Right lobe of liver (tissue), 6 donors: Measurements from ENCODE around the gene KLHL14. TPM values are rescaled to one million over a fixed set of nuclear protein-coding genes. Genes with fewer than 3 reads are reported as not detected.

Experiments
- ATAC-seq, 4 donors: fragments of 200-7000 bp; cut with Tn5 transposase; one replicate each; pipeline ENCODE4 v1.9.1; 2020; ENCODE audit warnings: mild to moderate bottlenecking in 4 of 4, moderate library complexity in 4 of 4
- DNase-seq, 3 donors: peaks; one replicate each; pipeline ENCODE4 v3.0.0-alpha.2; 2020
- H3K27ac ChIP-seq, 3 donors: fragments of 200-600 bp; one replicate each; pipeline ENCODE4 v1.8.0; 2022
- H3K27me3 ChIP-seq, 2 donors: fragments of 200-600 bp; one replicate each; pipeline ENCODE4 v1.8.0; 2022
- H3K36me3 ChIP-seq, 4 donors: fragments of 200-600 bp; sonication (generic) in 1 of 4; one replicate each; pipeline versions ENCODE4 v1.5.1 to v1.8.0; 2017 to 2022; ENCODE audit warnings: control low read depth in 1 of 4
- H3K4me1 ChIP-seq, 4 donors: fragments of 200-600 bp; sonication (generic) in 1 of 4; one replicate each; pipeline versions ENCODE4 v1.5.1 to v1.8.0; 2017 to 2022; ENCODE audit warnings: control low read depth in 1 of 4
- H3K4me3 ChIP-seq, 3 donors: fragments of 200-600 bp; one replicate each; pipeline ENCODE4 v1.8.0; 2022
- H3K9me3 ChIP-seq, 4 donors: fragments of 200-600 bp; sonication (generic) in 1 of 4; one replicate each; pipeline versions ENCODE4 v1.5.1 to v1.8.0; 2017 to 2022; ENCODE audit warnings: control low read depth in 1 of 4
- POLR2A ChIP-seq: fragments of 450-650 bp; IDR thresholded peaks from one replicate; pipeline ENCODE4 v1.6.1; 2017; ENCODE audit warnings: antibody characterized with exemption, mild to moderate bottlenecking
- WGBS: methylation state at CpG from one replicate; pipeline ENCODE4 v1.1.6; 2018; ENCODE audit warnings: low coverage, low lambda C conversion rate; ENCODE audit not compliant: insufficient coverage; ENCODE audit errors: missing lambda C conversion rate; 5-methylcytosine and 5-hydroxymethylcytosine counted together
- intact Hi-C, 2 donors: fragments of 100-400 bp; cut with DNase I; formaldehyde crosslinking; loops; one replicate each; pipeline versions ENCODE4 v1.11.2 to v1.14.1; 2022
- total RNA-seq, 6 experiments: library from RNA; depleted of rRNA in 2 of 6; stranded (reverse); fragments of >200 nt in 2 of 6; fragmentation: NEBNext Ultra II Directional in 3 of 6; extraction: Animal tissue kit (Norgen Biotek cat#: 25700) in 3 of 6; gene quantifications; one replicate each; pipeline versions ENCODE4 v1.1.0 to v1.2.4, GENCODE V29; 2016 to 2023
- TF ChIP-seq, protein P1 (sequence below), 4 donors: fragments of 200-600 bp in 3 of 4; fragments of 450-650 bp in 1 of 4; IDR thresholded peaks; one replicate each; pipeline versions ENCODE4 v1.5.1 to v1.8.0; 2016 to 2022; ENCODE audit warnings: antibody characterized with exemption in 4 of 4, mild to moderate bottlenecking in 2 of 4
- donor health status: DM: no; HTN: yes; CAD: no.
- donor health status: DM: no; HTN: no; CAD: no.
- donor health status: DM: no; HTN: no; CAD: no.
- donor health status: DM: no; HTN: yes; CAD: no.
- donor health status: DM: no; HTN: yes; CAD: no.

The KLHL14 gene
- total RNA-seq, 6 experiments from 2014 or later, result 0.09 to 0.24 TPM; not detected in 4

DNA sequence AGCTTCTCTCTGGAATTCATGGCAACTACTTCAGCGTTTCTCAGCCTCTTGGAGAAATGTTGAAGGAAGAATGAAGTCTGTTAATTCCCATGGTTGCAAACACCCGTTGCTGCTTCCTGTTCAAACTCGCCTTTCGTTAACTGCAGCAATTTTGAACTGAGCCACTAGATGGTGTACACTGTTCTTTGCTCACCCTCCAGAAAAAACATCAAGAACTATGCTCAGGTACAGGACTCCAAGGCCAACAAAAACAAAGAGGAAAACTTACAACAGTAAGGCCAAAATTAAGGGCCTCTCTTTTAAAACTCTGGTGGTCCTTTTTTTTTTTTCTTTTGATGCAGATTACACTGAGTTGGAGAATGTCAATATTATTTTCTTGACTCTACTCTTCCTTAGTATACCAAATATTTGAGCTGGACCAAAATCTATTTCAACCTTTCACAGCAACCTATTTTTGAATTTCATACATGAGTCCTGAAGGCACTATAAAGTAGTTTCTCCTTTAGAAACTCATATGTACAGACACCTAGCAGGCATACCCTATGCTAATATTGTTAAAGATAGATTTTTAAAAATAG is 58.2 kb downstream of the KLHL14 start:
- intact Hi-C loops, result no loop called here
- Histone ChIP-seq H3K4me3 (no peak overlapping the region), H3K27ac (no peak overlapping the region), H3K27me3 (no peaks in the 10 kb centered on the region), H3K36me3 (no peaks in the 10 kb centered on the region), H3K9me3 (no peaks in the 10 kb centered on the region), H3K4me1 (no peaks in the 10 kb centered on the region)
- 0% methylated on average over 4 of the region's 4 CpGs for WGBS
- peak; percentile 88 to 95 (median 94) for ATAC-seq
- no peak for DNase-seq
- TF ChIP-seq, protein P1, sequence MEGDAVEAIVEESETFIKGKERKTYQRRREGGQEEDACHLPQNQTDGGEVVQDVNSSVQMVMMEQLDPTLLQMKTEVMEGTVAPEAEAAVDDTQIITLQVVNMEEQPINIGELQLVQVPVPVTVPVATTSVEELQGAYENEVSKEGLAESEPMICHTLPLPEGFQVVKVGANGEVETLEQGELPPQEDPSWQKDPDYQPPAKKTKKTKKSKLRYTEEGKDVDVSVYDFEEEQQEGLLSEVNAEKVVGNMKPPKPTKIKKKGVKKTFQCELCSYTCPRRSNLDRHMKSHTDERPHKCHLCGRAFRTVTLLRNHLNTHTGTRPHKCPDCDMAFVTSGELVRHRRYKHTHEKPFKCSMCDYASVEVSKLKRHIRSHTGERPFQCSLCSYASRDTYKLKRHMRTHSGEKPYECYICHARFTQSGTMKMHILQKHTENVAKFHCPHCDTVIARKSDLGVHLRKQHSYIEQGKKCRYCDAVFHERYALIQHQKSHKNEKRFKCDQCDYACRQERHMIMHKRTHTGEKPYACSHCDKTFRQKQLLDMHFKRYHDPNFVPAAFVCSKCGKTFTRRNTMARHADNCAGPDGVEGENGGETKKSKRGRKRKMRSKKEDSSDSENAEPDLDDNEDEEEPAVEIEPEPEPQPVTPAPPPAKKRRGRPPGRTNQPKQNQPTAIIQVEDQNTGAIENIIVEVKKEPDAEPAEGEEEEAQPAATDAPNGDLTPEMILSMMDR (IDR thresholded peaks at IDR 0.05), result peak; percentile 63 to 75 (median 72)
- no peak for TF ChIP-seq POLR2A

GRCh38 chr18:32712860-32713259 is 60.0 kb downstream of the KLHL14 start:
- no peak for DNase-seq
- H3K36me3 ChIP-seq, result no peaks in the 10 kb centered on the region
- H3K9me3 ChIP-seq, result no peaks in the 10 kb centered on the region
- no peak for ATAC-seq
- intact Hi-C loops, result no loop called here
- TF ChIP-seq, protein P1 (IDR thresholded peaks at IDR 0.05), result no peak
- no peak for TF ChIP-seq POLR2A
- no peaks in the 10 kb centered on the region for H3K4me1 ChIP-seq
- no peak overlapping the region for H3K4me3 ChIP-seq
- no peak overlapping the region for H3K27ac ChIP-seq
- WGBS, result 75% methylated on average over 1 of the region's 1 CpG
- H3K27me3 ChIP-seq, result no peaks in the 10 kb centered on the region

GRCh38 chr18:32711862-32712261 is 61.0 kb downstream of the KLHL14 start:
- Histone ChIP-seq H3K27me3 (no peaks in the 10 kb centered on the region), H3K4me1 (no peaks in the 10 kb centered on the region), H3K27ac (no peak overlapping the region), H3K36me3 (no peaks in the 10 kb centered on the region), H3K4me3 (no peak overlapping the region), H3K9me3 (no peaks in the 10 kb centered on the region)
- 81% methylated on average over 2 of the region's 2 CpGs for WGBS
- DNase-seq, result no peak
- TF ChIP-seq POLR2A, result no peak
- TF ChIP-seq, protein P1 (IDR thresholded peaks at IDR 0.05), result no peak
- no peak for ATAC-seq
- intact Hi-C loops, result no loop called here

- no peaks in the 10 kb centered on the region for H3K36me3 ChIP-seq
- TF ChIP-seq POLR2A, result no peak
- TF ChIP-seq, protein P1 (IDR thresholded peaks at IDR 0.05), result no peak
- 100% methylated on average over 2 of the region's 2 CpGs for WGBS
- intact Hi-C loops, result no loop called here
- H3K27me3 ChIP-seq, result no peaks in the 10 kb centered on the region
- no peak overlapping the region for H3K4me3 ChIP-seq
- H3K9me3 ChIP-seq, result no peaks in the 10 kb centered on the region
- H3K27ac ChIP-seq, result no peak overlapping the region
- ATAC-seq (no peak), DNase-seq (no peak)
- no peaks in the 10 kb centered on the region for H3K4me1 ChIP-seq
Measured at GRCh38 chr18:32707586-32707985, 65.2 kb downstream of the KLHL14 start.

GRCh38 chr18:32707147-32707546 is 65.7 kb downstream of the KLHL14 start:
- WGBS, result 29% methylated on average over 1 of the region's 2 CpGs
- no peak for ATAC-seq
- no peaks in the 10 kb centered on the region for H3K36me3 ChIP-seq
- no peaks in the 10 kb centered on the region for H3K4me1 ChIP-seq
- TF ChIP-seq, protein P1 (IDR thresholded peaks at IDR 0.05), result no peak
- TF ChIP-seq POLR2A, result no peak
- H3K4me3 ChIP-seq, result no peak overlapping the region
- intact Hi-C loops, result no loop called here
- no peak for DNase-seq
- H3K27me3 ChIP-seq, result no peaks in the 10 kb centered on the region
- H3K27ac ChIP-seq, result no peak overlapping the region
- no peaks in the 10 kb centered on the region for H3K9me3 ChIP-seq
